HL-60/S4 (cell line): ENCODE results near the gene KIF26A.
"Not testable (repeated sequence)": the region's sequence is repeated elsewhere in the genome, so short reads cannot be mapped to it uniquely, and the experiment has no call there.

ENCODE experiments used
- in situ Hi-C: fragments of 300-500 bp; cut with MboI; formaldehyde crosslinking; loops from 2 replicates; pipeline ENCODE4 v1.14.3; 2022; ENCODE audit warnings: low sequenced_read_pairs

The KIF26A gene

GRCh38 chr14:104220215-104221070 is 82.1 kb downstream of the KIF26A start:
- in situ Hi-C loops, result no loop called here

- in situ Hi-C loops, result no loop called here
Observed at GRCh38 chr14:104221071-104221625, 82.8 kb downstream of the KIF26A start.

DNA sequence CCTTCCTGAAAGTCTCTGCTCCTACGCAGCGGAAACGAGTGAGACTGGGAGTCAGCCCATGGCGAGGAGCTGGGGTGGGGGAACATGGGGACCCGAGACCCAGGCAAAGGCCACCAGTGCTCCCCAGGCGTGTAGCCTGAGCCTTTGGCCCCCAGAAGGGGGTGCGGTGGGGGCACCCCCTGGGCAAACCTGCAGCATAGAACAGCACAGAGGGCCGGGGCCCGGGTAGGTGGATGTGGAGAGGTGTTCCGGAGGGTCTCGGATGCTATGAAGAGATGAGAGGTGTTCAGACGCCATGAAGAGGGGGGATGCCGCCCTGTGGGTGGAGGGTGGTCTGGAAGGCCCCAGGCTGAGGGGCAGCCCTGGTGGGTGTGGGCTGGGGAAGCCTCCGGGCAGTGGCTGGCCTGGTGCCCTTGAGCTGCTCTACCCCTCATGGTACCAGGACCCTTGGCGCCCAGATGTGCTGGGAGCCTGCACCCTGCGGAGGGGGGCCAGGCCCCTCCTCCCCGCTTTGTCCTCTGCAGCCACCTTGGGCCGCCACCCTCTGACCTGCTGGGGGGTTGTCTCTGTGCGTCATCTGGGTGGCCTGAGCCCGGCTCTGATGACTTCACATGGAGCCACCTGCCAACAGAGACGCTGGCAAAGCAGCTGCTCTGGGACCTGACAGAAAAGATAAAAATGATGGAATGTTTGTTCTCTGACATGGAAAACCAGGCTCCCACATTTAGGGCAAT is 83.4 kb downstream of the KIF26A start:
- in situ Hi-C loops, result no loop called here

DNA sequence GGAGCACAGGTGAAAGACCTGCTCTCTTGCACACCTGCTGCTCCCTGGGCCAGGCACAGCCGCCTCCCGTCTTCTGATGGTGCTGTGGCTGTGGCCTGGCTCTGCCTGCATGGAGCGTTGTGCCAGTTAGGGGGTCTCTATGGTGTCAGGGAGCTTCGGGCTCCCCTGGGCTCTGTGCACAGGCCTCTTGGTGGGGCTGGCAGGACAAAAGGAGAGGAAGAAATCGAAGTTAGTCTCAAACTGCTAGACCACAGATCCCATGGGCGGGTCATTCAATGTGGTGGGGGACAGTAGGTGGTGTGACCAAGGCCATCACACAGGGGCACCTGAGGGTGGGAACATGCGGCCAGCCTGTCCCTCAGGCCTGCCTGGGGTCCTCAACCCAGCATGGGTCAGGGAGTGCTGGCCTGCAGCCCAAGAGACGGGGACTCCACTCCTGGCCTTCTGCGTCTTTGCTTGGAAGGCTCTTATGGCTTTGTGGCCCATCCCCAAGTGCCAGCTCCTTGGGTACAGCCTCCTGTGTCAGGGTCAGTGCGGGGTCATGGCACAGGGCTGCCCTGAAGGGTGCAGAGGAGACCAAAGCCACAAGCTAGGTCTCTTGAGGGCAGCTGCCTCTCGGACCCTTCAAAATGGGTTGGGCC is 84.1 kb downstream of the KIF26A start:
- in situ Hi-C loops, result no loop called here

- in situ Hi-C loops, result no loop called here
Observed at GRCh38 chr14:104223101-104224041, 85.0 kb downstream of the KIF26A start.

GRCh38 chr14:104224131-104224505 is 85.7 kb downstream of the KIF26A start:
- in situ Hi-C loops, result no loop called here

DNA sequence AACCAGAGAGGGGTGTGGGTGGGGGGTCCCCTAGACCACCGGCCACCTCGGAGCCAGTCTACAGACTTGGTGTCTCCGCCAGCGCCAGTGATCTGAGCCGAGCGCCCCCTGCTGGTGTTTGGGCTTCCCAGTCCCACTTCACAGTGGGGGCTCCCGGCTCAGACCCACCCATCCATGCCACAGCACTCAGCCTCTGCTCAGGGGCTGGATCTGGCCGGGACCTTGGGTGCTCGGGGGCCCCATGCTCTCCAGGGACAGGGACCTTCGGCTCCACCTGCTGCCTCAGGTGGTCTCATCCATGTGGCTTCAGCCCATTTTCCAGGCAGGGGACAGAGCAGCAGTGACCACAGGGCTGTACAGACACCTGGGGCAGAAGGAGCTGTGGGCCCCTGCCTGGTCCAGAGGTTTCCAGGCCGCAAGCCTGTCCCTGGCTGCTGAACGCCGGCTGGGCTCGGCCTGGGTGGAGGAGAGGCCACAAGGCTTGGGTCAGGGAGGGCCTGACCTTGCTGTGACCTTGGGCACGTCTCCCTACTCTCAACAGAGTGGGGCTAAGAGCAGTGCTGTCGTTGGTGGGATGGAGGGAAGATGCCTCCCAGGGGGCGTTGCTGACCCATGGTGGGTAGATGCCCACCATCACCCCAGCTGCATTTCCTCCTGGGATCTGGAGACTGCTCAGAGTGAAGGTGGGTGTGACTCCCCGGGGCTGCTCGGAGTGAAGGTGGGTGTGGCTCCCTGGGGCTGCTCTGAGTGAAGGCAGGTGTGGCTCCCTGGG is 86.3 kb downstream of the KIF26A start:
- in situ Hi-C loops, result no loop called here

- in situ Hi-C loops, result not testable (repeated sequence)
Observed at GRCh38 chr14:104225278-104226190, 87.1 kb downstream of the KIF26A start.

GRCh38 chr14:104226421-104227383 is 88.3 kb downstream of the KIF26A start:
- in situ Hi-C loops, result no loop called here

DNA sequence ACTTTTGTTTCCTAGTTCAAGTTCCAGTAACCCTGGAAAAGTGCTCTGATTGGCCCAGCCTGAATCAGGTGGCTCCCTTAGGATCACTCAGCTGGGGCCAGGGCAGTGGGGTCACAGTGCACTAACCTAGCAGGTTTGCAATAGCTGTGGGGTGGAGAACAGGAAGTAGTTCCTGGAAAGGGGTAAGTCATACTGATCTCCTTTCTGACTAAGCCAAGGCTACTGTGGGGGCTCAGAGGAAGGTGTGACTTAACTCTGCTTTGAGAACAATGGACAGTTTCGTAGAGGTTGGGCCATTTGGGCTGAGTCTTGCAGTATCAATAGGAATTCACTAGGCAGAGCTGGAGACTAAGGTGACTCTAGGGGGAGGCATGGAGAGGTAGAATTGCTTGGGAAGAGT is 89.4 kb downstream of the KIF26A start:
- in situ Hi-C loops, result no loop called here

GRCh38 chr14:104228221-104228620 is 89.8 kb downstream of the KIF26A start:
- in situ Hi-C loops, result no loop called here

GRCh38 chr14:104228716-104229533 is 90.5 kb downstream of the KIF26A start:
- in situ Hi-C loops, result no loop called here

DNA sequence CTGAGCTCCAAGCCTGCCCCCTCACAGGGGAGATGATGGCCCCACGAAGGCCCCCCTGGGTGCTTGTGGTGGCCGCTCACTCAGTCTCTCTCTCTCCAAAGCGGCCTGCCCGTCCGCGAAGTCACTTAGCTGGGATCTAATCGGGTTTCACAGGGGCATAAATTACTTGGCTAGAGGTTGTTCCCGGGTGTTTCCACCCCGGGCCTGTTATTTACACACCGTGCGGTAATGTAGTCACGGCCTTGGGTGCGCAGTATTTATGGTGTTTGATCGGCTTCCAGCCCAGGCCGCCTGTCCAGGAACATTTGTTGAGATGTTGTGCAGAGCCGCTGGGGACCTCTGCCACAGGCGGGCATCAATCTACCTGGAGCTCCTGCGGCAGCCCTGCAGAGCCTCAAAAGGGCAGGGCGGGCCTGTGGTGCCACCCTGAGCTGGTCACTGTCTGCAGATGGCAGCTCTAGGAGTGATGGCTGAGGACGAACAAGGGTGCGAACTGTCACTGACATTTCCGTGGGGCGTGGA is 91.2 kb downstream of the KIF26A start:
- in situ Hi-C loops, result no loop called here

GRCh38 chr14:104230119-104230815 is 91.9 kb downstream of the KIF26A start:
- in situ Hi-C loops, result no loop called here
